Esophagus squamous epithelium (tissue), 5 donors: Measurements from ENCODE around the gene TFCP2. TPM values are rescaled to one million over a fixed set of nuclear protein-coding genes. Genes with fewer than 3 reads are reported as not detected.

Experiments
- DNase-seq: peaks from one replicate; lab custom pipeline; 2025; lab: John Stamatoyannopoulos, UW
- H3K27ac ChIP-seq, 4 donors: fragments of 200-600 bp; sonication (generic); one replicate each; pipeline ENCODE4 v1.5.1; 2016 to 2019; ENCODE audit warnings: mild to moderate bottlenecking in 1 of 4
- H3K27me3 ChIP-seq, 4 donors: fragments of 200-600 bp; sonication (generic); 1 replicate in 3 of 4; 2 replicates in 1 of 4; pipeline versions ENCODE4 v1.5.1 to v1.6.0; 2017 to 2021; ENCODE audit warnings: antibody characterized with exemption in 1 of 4
- H3K36me3 ChIP-seq, 3 donors: fragments of 200-600 bp; sonication (generic); one replicate each; pipeline ENCODE4 v1.5.1; 2016 to 2019
- H3K4me1 ChIP-seq, 3 donors: fragments of 200-600 bp; sonication (generic); one replicate each; pipeline ENCODE4 v1.5.1; 2017 to 2019
- H3K4me3 ChIP-seq, 4 donors: fragments of 200-600 bp; sonication (generic); 1 replicate in 3 of 4; 2 replicates in 1 of 4; pipeline ENCODE4 v1.5.1; 2016 to 2019; ENCODE audit warnings: mild to moderate bottlenecking in 2 of 4, moderate library complexity in 1 of 4
- H3K9me3 ChIP-seq, 3 donors: fragments of 200-600 bp; sonication (generic); one replicate each; pipeline ENCODE4 v1.5.1; 2016 to 2019
- CTCF ChIP-seq, 6 experiments: fragments of 450-650 bp in 4 of 6; fragments of 200-600 bp in 2 of 6; sonication (generic) in 2 of 6; IDR thresholded peaks; one replicate each; pipeline ENCODE4 v1.5.1; 2016 to 2019; ENCODE audit warnings: antibody characterized with exemption in 6 of 6, mild to moderate bottlenecking in 4 of 6, moderate library complexity in 4 of 6
- POLR2A ChIP-seq, 4 donors: fragments of 450-650 bp; IDR thresholded peaks; one replicate each; pipeline ENCODE4 v1.6.1; 2017; ENCODE audit warnings: antibody characterized with exemption in 4 of 4, mild to moderate bottlenecking in 4 of 4, moderate library complexity in 3 of 4
- WGBS, 2 donors: methylation state at CpG; one replicate each; pipeline ENCODE4 v1.1.5; 2018; 5-methylcytosine and 5-hydroxymethylcytosine counted together
- intact Hi-C: fragments of 100-400 bp; cut with DNase I; formaldehyde crosslinking; loops from one replicate; pipeline ENCODE4 v1.15.0; 2022
- total RNA-seq, 4 donors: library from RNA; depleted of rRNA; stranded (reverse); fragments of >200 nt; gene quantifications; one replicate each; pipeline ENCODE4 v1.1.0, GENCODE V29; 2016
- donor health status: DM: yes; HTN: yes; CAD: no.

TFCP2 gene
- total RNA-seq, 4 donors from 2014 or later: 10.8 to 12.0 (median 11.7) TPM

DNA sequence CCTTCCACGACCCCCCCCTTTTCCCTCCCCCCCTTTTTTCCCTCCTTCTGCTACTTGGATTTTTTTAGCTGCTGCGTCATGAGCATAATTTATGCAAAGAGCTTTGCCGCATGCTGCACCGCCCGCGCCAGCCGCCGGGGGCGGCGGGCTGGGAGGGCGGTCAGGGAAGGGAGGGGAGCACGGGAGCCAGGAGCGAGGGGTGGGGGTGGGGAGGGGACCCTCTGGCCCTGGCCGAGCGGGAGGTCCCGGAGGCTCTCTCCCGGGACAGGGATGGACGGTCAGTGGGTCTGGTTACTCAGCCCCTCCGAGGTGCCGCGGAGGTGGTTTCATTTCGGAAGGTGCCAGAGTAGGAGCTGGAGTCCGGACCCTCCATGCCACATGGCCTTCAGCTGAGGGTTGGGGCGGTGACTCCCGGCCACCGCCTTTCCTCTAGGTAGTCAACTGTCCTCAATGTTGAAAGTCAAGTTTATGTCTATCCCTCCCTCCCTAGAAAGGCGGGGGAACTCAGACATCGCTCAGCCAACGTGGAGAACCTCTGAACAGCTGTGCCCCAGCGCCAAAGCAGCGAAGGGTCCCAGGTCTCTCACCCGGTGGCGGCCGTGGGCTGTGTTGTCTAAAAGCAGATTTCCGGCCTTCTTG lies 45.2 kb upstream of the TFCP2 start, which contains the start of gene POU6F1:
TSS of gene POU6F1 (minus strand) at position 95 of the 639 bp plus-strand sequence. CDS start 11,226 bp downstream, outside the sequence.
- intact Hi-C loops: no loop called here
- TF ChIP-seq CTCF (IDR thresholded peaks at IDR 0.05) (peak; percentile 25 to 75 (median 62)), POLR2A (IDR thresholded peaks at IDR 0.05) (peak in 1 of 4 donors; percentile 35)
- H3K9me3 ChIP-seq: no peaks in the 10 kb centered on the region

GRCh38 chr12:51217133-51217967 lies 44.4 kb upstream of the TFCP2 start:
- Histone ChIP-seq H3K27me3 (no peaks in the 10 kb centered on the region), H3K4me1 (peaks cover 8 to 30% (median 10%) of the 10 kb centered on the region in 3 donors), H3K4me3 (peak overlapping the region; percentile 74 to 98 (median 92)), H3K36me3 (no peaks in the 10 kb centered on the region), H3K27ac (peak overlapping the region; percentile 91 to 98 (median 95)), H3K9me3 (no peaks in the 10 kb centered on the region)
- intact Hi-C loops: no loop called here
- DNase-seq: no peak
- 0 to 3% methylated on average over 3 to 14 of the region's 81 CpGs for WGBS, 2 donors
- TF ChIP-seq CTCF (IDR thresholded peaks at IDR 0.05): peak in 2 of 6 experiments; percentile 19
- TF ChIP-seq POLR2A (IDR thresholded peaks at IDR 0.05): peak in 1 of 4 donors; percentile 18

More for the DNA sequence above, 45.2 kb upstream of the TFCP2 start, which contains the start of gene POU6F1:
- peak within 1 kb of the TSS; percentile 74 to 98 (median 92) for H3K4me3 ChIP-seq
- no peaks in the 10 kb centered on the region for H3K27me3 ChIP-seq
- DNase-seq: no peak
- peak within 1 kb of the TSS; percentile 91 to 98 (median 95) for H3K27ac ChIP-seq
- peaks cover 8 to 30% (median 10%) of the 10 kb centered on the region in 3 donors for H3K4me1 ChIP-seq
- 0% methylated on average over 12 to 13 of the region's 35 CpGs for WGBS, 2 donors
- H3K36me3 ChIP-seq: no peaks in the 10 kb centered on the region

DNA sequence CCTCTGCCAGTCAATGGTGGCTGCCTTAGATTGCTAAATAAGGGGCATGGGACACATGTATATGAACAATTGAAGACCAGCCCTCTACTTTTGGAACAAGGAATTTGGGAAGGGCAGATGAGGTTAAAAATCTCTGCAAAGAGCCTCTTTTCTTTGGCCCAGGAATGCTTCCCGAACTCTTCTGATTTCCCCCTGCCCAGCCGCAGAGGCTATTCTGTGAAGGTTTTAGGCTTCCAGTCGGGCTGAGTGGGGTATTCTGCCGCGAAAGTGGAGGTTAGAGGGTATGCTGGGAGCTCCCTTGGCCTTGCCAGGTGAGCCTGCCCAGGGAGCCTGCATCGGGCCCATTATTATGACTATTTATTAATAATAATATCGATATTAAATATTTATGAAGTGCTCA lies 43.7 kb upstream of the TFCP2 start:
- TF ChIP-seq CTCF (IDR thresholded peaks at IDR 0.05): no peak
- TF ChIP-seq POLR2A (IDR thresholded peaks at IDR 0.05): no peak
- DNase-seq: no peak
- peak overlapping the region; percentile 74 to 98 (median 92) for H3K4me3 ChIP-seq
- peaks cover 8 to 30% (median 10%) of the 10 kb centered on the region in 3 donors for H3K4me1 ChIP-seq
- intact Hi-C loops: no loop called here
- WGBS, 2 donors: 23 to 61% methylated on average over 3 to 7 of the region's 7 CpGs
- H3K27me3 ChIP-seq: no peaks in the 10 kb centered on the region
- peak overlapping the region; percentile 91 to 98 (median 95) for H3K27ac ChIP-seq
- H3K36me3 ChIP-seq: no peaks in the 10 kb centered on the region
- no peaks in the 10 kb centered on the region for H3K9me3 ChIP-seq

DNA sequence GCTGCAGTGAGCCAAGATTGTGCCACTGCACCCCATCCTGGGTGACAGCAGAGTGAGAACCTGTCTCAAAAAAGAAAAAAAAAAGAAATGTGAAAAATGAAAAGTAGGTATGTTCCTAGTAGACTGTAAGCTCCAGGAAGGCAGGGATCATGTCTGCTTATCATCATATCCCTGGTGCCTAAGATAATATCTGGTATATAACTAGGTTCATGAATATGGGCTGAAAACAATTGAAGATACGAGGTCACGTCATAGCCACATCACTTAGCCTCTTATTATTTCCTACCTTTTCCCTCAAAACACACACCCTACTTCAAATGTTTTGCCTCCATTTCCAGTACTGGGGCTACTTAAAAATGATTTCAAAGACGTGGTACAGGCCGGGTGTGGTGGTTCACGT lies 42.0 kb upstream of the TFCP2 start:
- WGBS, 2 donors: 90 to 92% methylated on average over 5 of the region's 5 CpGs
- intact Hi-C loops: no loop called here
- no peak overlapping the region for H3K4me3 ChIP-seq

More for the DNA sequence above, 42.0 kb upstream of the TFCP2 start:
- Histone ChIP-seq H3K9me3 (no peaks in the 10 kb centered on the region), H3K36me3 (no peaks in the 10 kb centered on the region), H3K4me1 (peaks cover 8 to 29% (median 10%) of the 10 kb centered on the region in 3 donors), H3K27me3 (no peaks in the 10 kb centered on the region), H3K27ac (no peak overlapping the region)
- no peak for TF ChIP-seq POLR2A (IDR thresholded peaks at IDR 0.05)
- no peak for TF ChIP-seq CTCF (IDR thresholded peaks at IDR 0.05)
- no peak for DNase-seq
